Endothelial cell of umbilical vein (primary cell): ENCODE data around the gene HSPBAP1.

ENCODE experiments used
- EZH2 ChIP-seq: IDR thresholded peaks from 2 replicates; pipeline ENCODE4 v1.6.1; 2012; ENCODE audit warnings: borderline replicate concordance, low read depth, mild to moderate bottlenecking, moderate library complexity, low read length, inconsistent platforms; ENCODE audit not compliant: severe bottlenecking
- FOS ChIP-seq: IDR thresholded peaks from 2 replicates; pipeline ENCODE4 v1.6.1; 2011; ENCODE audit warnings: mild to moderate bottlenecking, low read length, moderate library complexity, borderline replicate concordance; ENCODE audit not compliant: insufficient read depth
- JUN ChIP-seq: IDR thresholded peaks from 2 replicates; pipeline ENCODE4 v1.6.1; 2011; ENCODE audit warnings: borderline replicate concordance, low read depth; ENCODE audit not compliant: insufficient read length, insufficient read depth
- MYC ChIP-seq: IDR thresholded peaks from one replicate; pipeline ENCODE4 v1.6.1; 2011; ENCODE audit warnings: mild to moderate bottlenecking, low read depth, low read length
- POLR2A ChIP-seq: IDR thresholded peaks from 2 replicates; pipeline ENCODE4 v1.6.1; 2012; ENCODE audit warnings: low read depth, mild to moderate bottlenecking, control low read depth, low read length
- TF ChIP-seq, protein P1 (sequence below), 2 donors: IDR thresholded peaks; 1 replicate in 1 of 2; 2 replicates in 1 of 2; pipeline ENCODE4 v1.5.1; 2011; ENCODE audit warnings: low read length in 2 of 2, mild to moderate bottlenecking in 2 of 2, moderate library complexity in 2 of 2, control low read depth in 1 of 2, inconsistent platforms in 1 of 2, low read depth in 1 of 2; ENCODE audit not compliant: insufficient read depth in 1 of 2; ENCODE audit errors: extremely low read depth in 1 of 2

DNA sequence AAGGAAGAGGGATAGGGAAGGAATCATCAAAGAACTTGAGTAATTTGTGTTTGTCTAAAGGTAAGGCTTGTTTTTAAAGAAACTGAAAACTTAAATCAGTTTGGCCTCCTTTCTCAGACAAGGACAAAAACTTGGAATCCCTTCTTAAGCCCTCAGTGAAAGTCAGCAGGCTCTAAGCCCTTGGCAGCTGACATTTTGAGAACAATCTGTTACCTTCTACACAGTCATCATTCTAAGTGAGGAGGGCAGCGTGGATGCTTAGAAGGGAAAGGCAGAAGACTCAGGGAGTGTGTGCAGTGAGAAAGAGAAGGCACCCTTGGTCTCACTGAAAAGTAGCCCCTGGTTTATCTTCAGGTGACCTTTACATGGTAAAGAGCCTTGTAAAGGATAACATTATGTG is 10.8 kb downstream of the HSPBAP1 start:
- TF ChIP-seq, protein P1, sequence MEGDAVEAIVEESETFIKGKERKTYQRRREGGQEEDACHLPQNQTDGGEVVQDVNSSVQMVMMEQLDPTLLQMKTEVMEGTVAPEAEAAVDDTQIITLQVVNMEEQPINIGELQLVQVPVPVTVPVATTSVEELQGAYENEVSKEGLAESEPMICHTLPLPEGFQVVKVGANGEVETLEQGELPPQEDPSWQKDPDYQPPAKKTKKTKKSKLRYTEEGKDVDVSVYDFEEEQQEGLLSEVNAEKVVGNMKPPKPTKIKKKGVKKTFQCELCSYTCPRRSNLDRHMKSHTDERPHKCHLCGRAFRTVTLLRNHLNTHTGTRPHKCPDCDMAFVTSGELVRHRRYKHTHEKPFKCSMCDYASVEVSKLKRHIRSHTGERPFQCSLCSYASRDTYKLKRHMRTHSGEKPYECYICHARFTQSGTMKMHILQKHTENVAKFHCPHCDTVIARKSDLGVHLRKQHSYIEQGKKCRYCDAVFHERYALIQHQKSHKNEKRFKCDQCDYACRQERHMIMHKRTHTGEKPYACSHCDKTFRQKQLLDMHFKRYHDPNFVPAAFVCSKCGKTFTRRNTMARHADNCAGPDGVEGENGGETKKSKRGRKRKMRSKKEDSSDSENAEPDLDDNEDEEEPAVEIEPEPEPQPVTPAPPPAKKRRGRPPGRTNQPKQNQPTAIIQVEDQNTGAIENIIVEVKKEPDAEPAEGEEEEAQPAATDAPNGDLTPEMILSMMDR (IDR thresholded peaks at IDR 0.05; ENCODE audit: extremely low read depth in 1 of 2, insufficient read depth in 1 of 2, low read depth in 1 of 2, low read length in 2 of 2) = no peak
- TF ChIP-seq POLR2A = no peak
- TF ChIP-seq FOS = no peak
- no peak for TF ChIP-seq EZH2
- TF ChIP-seq MYC = no peak
- TF ChIP-seq JUN = no peak
